Stromal cell of bone marrow (primary cell): Measurements from ENCODE around the gene XPNPEP2.
"Not testable (repeated sequence)": the region's sequence is repeated elsewhere in the genome, so short reads cannot be mapped to it uniquely, and the experiment has no call there.

ENCODE experiments used
- DNase-seq: peaks from one replicate; pipeline ENCODE4 v3.0.0-alpha.2; 2012; ENCODE audit warnings: low read depth

XPNPEP2 gene

DNA sequence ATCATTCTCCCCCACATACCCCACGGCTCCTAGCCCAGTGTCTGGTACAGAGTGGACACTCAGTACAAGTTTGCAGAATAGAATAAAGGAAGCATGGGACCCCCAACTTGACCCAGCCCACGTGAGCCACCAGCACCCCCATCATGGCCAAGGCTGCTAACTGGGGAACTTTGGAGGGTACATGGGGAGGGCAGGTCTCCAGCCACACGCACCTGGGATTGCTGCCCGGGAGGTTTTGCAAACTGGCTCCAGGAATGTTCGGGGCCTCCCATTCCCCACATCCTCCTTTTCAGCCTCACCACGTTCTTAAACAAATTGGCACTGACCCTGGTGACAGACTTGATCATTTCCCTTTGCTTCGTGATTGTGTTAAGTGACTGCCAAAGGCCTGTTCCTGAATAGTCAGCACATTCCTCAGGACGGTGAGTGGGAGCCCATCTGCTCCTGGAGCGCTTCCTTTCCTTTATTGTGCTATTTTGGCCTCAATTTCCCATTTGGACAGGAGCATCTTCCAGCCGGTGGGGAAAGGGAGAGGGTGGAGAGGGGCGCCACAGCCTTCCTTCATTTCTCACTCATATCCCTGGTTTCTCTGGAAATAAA is 18.7 kb upstream of the XPNPEP2 start:
- DNase-seq, result no peak

- DNase-seq, result no peak
These were observed 18.0 kb upstream of the XPNPEP2 start for GRCh38 chrX:129720741-129721140.

DNA sequence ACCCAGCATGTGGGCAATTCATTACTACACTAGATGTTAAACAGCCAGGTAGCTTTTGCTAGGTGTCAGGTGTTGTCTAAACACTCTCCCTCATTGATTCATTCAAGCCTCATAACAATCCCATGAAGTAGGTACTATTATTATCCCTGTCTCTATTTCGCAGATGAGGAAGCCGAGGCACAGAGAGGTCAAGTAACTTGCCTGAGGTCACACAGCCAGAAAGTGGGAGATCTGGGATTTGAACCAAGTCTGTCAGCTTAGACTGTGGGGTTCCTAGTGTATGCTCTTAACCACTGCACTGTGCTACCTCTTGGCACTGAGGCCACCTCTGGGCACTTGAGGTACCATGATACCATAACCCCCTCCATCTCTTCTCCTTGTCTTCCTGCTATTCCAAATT is 17.4 kb upstream of the XPNPEP2 start:
- no peak for DNase-seq

- no peak for DNase-seq
These were observed 16.9 kb upstream of the XPNPEP2 start for GRCh38 chrX:129721870-129722269.

GRCh38 chrX:129723511-129723910 is 15.3 kb upstream of the XPNPEP2 start:
- DNase-seq, result no peak

DNA sequence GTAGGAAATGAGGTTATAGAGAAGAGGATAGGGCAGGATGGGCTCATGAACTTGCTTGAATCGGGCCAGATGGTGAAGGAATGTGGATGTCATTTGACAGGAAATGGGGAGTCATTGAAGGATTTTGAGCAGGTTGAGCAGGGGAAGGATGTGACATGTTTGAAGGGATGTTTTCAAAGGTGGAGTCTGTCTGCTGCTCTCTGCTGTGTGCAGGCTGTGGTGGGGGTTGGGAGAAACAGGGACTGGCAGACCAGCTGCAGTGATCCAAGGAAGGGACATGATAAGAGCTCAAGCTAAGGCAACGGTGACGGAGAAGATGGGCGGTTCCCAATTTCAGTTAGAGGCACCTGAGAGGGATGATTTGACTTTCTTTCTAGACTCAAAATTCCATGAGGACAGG is 14.0 kb upstream of the XPNPEP2 start:
- no peak for DNase-seq

DNA sequence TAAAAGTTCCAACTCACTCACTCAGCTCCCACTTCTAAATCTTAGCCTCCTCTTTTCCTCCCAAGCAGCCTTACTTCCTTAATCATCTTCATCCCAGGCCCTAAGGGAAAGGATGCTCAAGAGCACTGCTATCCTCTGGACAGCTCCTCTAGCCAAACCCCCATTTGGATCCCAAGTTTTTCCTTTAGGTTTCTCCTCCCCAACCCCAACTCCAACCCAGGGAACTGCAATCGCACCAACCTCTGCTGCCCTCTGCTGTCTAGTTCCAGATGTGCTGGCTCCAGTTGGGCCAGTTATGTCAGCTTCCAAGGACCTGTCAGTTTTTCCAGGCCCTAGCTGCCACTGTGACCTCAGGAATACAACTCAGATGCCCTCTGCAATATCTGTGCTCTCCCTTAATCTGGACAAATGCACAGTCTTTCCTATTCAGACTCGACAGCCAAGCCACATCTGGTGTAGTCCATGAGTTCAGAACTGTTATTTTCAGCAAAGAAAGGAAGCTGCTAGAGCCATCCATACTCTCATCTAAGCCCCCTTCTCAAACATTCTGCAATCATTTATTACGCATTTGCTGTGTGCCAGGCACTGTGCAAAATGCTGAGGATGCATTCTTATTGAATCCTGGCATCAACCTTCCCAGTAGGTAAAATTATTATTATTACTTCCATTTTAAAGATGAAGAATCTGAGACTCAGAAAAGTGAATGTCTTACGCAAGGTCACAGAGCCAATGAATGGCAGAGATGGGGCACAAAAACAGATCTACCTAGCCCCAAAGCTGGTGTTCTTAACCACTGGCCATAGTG is 12.3 kb upstream of the XPNPEP2 start:
- DNase-seq, result peak; percentile 48

DNA sequence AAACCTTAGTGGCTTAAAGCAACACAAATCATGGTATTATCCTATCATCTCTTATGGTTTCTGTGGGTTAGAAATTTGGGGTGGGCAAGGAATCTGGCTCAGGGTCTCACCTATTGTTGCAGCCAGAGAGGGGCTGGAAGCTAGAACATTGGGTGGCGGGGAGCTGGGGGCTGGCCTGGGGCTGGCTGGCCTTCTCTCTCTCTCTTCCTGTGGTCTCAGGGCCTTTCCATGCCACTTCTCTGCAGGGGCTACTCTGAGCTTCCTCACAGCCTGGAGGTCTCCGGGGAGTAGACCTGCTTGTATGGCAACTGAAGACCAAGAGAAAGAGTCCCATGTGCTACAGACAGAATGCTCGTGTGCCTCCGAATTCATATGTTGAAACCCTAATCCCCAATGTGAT is 10.7 kb upstream of the XPNPEP2 start:
- DNase-seq, result no peak

- DNase-seq, result no peak
These were observed 7.6 kb upstream of the XPNPEP2 start for GRCh38 chrX:129731228-129731627.

GRCh38 chrX:129732857-129733256 is 5.9 kb upstream of the XPNPEP2 start:
- DNase-seq, result no peak

- DNase-seq, result no peak
These were observed 5.4 kb upstream of the XPNPEP2 start for GRCh38 chrX:129733335-129733734.

DNA sequence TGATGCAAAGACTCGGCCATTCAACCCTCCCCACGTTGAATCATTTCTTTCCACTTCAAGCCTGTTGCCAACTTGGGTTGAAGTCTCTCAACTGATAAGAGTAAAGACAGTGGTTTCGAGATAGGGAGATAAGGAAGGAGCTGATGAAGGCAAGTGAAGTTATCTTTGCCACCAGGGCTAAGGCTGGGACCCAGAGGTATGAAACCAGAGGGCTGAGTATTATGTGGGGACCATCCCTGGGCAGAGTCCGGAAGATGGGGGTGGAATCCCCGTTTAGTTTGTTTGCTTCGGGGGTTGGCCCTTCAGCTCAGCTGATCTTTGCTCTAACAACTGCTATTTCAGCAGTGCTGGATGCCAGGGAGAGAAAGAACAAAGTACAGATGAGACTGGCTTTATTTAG is 2.3 kb upstream of the XPNPEP2 start:
- DNase-seq, result no peak

GRCh38 chrX:129737916-129738315 is 863 bp upstream of the XPNPEP2 start:
- peak; percentile 63 for DNase-seq

GRCh38 chrX:129739578-129739977 is 799 bp downstream of the XPNPEP2 start:
- DNase-seq, result no peak

- no peak for DNase-seq
These were observed 3.3 kb downstream of the XPNPEP2 start for GRCh38 chrX:129741880-129742758.

DNA sequence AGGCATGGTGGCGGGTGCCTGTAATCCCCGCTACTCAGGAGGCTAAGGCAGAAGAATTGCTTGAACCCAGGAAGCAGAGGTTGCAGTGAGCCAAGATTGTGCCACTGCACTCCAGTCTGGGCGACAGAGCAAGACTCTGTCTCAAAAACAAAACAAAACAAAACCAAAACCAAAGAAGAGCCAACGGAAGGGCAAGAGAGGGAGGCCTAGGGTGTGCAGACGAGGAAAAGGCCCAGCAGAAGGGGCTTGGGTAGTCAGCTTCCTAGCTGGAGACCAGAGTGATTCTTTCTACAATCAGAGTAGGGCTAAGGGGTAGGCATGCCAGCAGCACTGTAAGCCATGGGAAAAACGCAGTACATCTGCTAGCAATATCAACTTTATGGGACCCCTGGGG is 4.0 kb downstream of the XPNPEP2 start:
- DNase-seq, result not testable (repeated sequence)

GRCh38 chrX:129743821-129744220 is 5.0 kb downstream of the XPNPEP2 start:
- DNase-seq, result no peak

- DNase-seq, result no peak
These were observed 6.1 kb downstream of the XPNPEP2 start for GRCh38 chrX:129744861-129745321.

DNA sequence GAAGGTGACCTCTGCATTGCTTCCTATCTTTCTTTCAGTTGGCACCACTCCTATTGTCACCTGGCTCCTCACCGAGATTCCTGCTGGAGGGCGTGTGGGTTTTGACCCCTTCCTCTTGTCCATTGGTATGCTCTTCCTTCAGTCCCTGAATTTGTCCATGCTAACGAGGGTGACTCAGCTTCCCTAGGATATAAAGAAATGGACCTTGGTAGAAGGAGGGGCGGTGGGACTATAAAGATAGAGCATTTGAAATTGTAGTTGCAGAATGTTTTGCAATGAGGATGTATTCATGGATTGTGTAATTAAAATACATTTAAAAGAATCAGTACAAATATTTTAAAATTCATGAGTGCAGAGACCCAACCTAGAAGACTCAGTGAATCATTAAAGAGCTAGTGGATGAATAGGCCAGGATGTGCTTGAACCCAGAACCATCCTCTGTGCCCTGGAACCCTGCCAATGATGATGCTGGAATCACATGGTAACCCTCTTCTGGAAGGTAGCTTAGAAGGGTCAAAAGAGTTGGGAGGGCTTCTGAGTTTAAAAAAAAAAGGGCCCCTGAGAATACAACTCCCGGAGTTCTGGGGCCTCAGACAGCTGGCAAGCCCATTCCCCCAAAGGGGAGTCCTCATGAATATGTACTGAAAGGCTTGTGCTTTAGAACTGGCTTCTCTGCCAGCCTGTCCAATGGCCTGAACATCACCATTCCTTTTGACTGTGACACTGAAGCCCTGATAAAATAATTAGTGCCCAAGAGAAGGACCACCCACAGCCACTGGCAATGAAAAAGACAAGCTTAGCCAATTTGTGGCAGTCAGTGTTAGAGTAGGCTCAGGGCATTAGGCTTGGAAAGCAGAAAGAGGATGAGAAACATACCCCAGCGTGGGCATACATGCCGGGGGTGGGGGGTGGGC is 8.0 kb downstream of the XPNPEP2 start:
- DNase-seq, result no peak

DNA sequence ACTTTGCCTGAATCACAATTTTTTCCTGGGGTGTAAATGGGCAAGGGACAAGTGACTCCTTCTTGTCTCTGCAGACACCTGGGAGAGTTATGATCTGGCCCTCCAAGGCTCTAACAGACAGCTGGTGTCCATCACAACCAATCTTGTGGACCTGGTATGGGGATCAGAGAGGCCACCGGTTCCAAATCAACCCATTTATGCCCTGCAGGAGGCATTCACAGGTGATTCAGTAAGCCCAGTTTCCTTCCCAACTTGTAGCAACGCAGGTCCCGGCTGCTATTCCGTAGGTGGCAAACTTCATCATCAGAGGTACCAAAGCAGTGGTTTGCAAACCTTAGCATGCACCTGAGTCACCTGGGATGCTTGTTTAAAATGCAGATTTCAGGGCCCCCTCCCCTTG is 8.8 kb downstream of the XPNPEP2 start:
- DNase-seq, result no peak

- DNase-seq, result peak; percentile 86
These were observed 9.5 kb downstream of the XPNPEP2 start for GRCh38 chrX:129748305-129748704.

- DNase-seq, result no peak
These were observed 10.3 kb downstream of the XPNPEP2 start for GRCh38 chrX:129749069-129749468.
